ENCODE results near the gene HOXA5.
A peak's percentile ranks its signal among the peaks of the same experiment; 100 is the strongest.

HOXA5 gene

GRCh38 chr7:27104341-27105058, 39.0 kb downstream of the HOXA5 start:
- no peak for DNase-seq

DNA sequence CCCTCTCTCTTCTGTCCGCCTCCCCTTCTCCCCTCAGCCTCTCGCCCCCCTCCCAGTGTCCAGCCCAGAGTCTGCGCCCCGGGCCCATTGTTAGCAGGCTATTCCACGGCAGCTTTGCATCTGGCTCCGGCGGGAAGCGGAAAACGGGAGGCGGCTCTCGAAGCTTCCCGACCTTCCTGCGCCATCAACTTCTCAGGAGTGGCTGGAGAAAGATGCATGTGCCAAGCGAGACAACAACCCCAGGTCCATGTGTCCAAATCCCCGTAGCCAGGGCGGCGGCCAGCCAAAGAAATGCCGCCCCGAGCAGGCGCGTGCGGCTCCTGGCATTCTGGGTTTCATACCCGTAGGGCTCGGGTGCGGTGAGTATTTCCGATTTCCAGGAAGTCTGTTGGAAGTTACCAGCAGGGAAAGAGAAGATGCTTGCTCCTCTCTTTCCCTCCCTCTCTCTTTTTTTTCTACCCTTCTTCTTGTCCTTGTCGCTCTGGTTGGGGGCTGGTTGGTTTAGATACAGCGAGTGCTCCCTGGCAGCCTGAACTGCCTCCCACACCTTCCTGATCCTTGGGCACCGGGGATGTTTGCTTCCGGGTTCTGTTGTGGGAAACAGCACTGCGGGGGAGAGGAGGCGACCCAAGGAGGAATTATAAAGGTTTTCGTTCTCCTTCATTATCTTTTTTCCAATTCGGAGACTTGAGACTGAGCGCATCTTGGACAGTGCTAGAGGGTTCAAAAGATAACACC, 39.8 kb downstream of the HOXA5 start:
- DNase-seq, result peak in 1 of 2 experiments; percentile 51

- peak in 1 of 2 experiments; percentile 80 for DNase-seq
Observed at GRCh38 chr7:27102581-27103442, 40.7 kb downstream of the HOXA5 start, which contains the start of gene HOXA2. Gene HOXA2 (minus strand): TSS chr7:27102683. CDS start chr7:27102500, 183 bp downstream.

- peak in 1 of 2 experiments; percentile 62 for DNase-seq
Observed at GRCh38 chr7:27101957-27102580, 41.4 kb downstream of the HOXA5 start.

DNA sequence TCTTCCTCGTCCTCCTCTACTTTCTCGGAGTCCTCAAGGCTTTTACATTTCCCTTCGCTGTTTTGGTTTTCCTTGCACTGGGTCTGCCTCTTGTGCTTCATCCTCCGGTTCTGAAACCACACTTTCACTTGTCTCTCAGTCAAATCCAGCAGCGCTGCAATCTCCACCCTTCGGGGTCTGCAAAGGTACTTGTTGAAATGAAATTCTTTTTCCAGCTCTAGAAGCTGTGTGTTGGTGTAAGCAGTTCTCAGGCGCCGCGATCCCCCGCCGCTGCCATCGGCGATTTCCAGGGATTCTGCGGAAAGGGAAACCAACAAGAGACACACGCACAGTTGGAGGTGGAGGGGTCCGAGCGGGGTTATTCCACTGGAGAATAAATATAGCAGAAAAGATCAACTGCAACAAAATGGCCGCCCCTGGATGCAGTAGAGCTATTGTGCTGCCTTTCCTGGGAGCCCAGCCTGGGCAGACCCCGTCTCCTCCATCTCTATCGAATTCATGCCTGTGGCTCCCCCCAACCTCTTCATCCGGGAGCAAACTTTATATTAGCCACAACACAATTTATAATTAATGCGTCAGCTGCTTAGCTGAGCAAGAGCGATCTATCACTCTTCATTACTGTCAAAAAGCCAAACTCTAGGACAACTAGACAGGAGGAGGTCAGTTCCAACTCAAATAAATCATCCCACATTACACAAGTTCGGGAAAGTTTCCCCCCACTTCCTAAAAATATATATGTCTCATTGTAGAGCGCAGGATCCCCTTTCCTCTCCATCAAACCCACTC, 42.1 kb downstream of the HOXA5 start:
- DNase-seq, result peak in 1 of 2 experiments; percentile 73

- peak in 1 of 2 experiments; percentile 69 for DNase-seq
Observed at GRCh38 chr7:27100694-27101170, 42.7 kb downstream of the HOXA5 start.

- DNase-seq, result no peak
Observed at GRCh38 chr7:27099453-27100370, 43.8 kb downstream of the HOXA5 start.

DNA sequence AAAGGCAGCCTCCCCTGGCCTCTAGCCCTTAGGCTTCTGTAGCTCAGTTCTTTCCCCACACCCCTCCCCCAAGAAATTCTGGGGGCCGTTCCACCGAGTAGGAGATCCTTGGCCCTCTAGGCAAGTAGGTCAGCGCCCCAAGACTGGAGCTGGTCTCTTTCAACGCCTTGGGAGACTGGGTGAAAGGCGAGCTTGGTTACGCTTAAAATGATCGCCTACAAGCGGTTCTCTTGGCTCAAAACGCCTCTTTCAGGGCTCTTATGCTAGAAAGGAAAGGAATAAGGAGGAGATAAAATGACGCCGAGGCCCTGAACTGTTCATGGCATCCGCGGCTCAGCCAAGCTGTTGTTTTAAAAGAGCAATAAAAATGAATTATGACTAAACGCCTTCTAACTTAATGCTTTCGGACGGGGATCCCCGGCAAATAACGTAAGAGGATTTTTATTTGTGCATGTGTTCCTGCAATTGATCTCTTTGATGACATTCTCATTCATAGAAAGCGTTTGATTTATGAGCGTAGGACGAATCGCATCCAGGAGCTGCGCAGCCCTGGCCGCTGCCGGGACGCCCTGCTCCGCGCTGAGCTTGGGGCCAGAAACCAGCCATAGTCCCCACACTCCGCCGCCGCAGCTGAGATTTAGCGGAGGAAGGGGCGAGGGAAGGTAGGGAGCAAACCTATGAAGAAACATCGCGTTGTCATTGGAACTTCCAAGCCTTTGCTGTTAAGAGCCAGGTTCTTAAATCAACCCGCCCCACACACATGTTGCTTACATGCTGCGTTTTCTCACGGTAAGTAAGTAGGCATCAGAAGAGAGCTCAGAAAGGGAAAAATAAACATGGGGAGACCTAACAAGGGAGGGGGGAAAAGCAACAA, 44.7 kb downstream of the HOXA5 start:
- DNase-seq, result peak in 1 of 2 experiments; percentile 85

DNA sequence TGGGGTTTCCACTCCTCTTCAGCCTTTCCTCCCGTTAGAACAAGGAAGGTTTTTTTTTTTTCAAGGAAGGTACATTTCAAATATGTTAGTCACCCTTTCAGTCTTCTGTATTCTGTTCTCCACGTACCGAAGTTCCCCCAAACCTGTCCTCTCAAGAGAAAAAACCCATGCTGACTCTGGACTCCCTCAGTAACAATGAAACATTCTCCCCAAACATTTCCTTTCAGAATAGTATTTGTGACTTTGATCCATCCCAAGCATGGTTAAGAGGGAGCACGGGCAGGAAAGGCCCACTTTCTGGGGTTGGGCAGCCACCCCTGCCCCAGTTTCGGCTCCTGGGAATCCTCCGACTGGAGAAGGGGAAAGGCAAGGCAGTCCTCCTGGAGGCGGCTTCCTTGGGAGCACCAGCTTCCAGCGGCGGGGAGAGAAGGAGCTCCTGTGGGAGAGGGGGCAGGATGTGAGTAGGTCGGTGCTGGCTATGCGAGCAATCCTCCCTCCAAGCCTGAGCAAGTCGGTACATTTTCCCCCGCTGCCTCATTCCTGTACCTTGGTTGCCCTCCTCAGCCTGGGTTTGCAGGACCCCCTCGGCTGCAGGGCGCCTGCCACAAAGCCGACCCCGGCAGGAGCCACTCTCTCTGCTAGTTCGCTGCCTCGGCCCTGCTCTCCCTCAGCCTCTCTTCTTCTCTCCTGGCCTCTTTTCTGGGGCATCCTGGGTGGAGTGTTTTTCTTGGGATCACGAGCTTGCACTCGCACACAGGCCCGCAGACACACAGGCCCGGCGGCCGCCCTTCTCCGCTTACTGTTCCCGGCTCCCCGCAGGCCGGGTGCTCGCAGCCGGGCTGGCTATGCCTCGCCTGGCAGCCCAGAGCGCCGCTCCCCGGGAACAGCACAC, 45.5 kb downstream of the HOXA5 start:
- DNase-seq, result peak in 1 of 2 experiments; percentile 64

- peak; percentile 94 for DNase-seq
Observed at GRCh38 chr7:27096768-27097514, 46.5 kb downstream of the HOXA5 start.

GRCh38 chr7:27095897-27096767, 47.3 kb downstream of the HOXA5 start, which contains the start of gene HOXA1:
Gene HOXA1 (minus strand): TSS chr7:27096000. CDS start chr7:27095912, 88 bp downstream.
- peak; percentile 91 to 98 for DNase-seq

DNA sequence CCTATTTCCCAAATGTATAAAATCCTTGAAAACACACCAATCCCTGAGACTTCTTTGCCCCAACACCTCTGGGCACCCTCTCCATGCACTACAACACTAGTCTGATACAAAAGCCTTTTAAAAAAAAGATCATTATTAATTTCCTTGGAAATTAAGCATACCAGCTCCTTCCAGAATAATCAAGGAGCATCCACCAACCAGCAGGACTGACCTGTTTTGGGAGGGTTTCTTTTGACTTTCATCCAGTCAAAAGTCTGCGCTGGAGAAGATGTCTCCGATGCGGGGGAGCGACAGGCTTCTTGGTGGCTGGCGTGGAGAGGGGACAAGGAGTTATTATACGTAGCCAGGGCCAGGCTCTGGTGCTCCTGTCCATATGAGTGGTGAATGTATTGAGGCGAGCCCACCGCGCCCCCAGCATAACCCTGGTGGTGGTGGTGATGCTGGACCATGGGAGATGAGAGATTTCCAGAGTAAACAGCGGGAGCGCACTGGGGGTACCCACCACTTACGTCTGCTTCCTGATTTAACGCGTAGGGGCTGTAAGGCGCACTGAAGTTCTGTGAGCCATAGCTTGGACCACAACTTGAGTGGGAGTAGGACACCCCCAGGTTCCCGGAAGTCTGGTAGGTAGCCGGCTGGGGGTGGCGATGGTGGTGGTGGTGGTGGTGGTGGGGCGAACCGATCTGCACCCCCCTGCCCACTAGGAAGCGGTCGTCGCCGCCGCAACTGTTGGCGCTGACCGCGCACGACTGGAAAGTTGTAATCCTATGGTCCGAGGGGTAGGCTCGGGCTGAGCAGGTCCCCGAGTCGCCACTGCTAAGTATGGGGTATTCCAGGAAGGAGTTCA, 48.2 kb downstream of the HOXA5 start:
- peak in 1 of 2 experiments; percentile 69 for DNase-seq

DNA sequence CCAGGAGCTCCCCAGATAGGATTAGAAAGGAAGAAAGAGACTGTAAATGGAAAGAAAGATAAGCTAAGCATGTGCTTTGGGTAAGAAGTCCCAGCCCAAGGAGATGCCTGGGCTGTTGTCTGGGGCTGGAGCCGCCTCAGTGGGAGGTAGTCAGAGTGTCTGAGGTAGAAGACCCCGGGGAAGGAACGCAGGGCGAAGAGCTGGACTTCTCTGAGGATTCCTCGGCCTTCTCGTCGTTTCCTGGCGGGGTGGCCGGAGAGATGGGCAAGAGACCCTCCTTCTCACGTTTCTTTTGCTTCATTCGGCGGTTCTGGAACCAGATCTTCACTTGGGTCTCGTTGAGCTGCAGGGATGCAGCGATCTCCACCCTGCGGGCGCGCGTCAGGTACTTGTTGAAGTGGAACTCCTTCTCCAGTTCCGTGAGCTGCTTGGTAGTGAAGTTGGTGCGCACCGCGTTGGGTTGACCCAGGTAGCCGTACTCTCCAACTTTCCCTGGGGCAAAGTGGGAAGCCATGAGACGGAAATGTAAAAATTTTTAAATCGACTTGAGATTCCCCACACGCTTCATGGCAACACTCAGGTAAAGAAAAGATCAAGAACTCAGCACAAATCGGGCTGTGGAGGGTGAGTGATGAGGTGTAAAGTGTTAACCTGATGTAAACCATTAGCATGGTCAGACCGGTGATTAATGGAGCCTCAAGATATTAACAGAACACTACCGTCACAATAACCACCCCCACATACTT, 49.0 kb downstream of the HOXA5 start:
- DNase-seq, result no peak

GRCh38 chr7:27093184-27093895, 50.1 kb downstream of the HOXA5 start:
- DNase-seq, result no peak
